HG03039 (cell line): ENCODE measurements around the gene TBX10.
A peak's percentile ranks its signal among the peaks of the same experiment; 100 is the strongest.
"Not testable (repeated sequence)": the region's sequence is repeated elsewhere in the genome, so short reads cannot be mapped to it uniquely, and the experiment has no call there.

Experiments used
- ATAC-seq: cut with Tn5 transposase; IDR thresholded peaks from one replicate; pipeline ENCODE4 v1.9.1; 2021; ENCODE audit warnings: mild to moderate bottlenecking, moderate library complexity; ENCODE audit not compliant: unreplicated experiment

Gene TBX10

DNA sequence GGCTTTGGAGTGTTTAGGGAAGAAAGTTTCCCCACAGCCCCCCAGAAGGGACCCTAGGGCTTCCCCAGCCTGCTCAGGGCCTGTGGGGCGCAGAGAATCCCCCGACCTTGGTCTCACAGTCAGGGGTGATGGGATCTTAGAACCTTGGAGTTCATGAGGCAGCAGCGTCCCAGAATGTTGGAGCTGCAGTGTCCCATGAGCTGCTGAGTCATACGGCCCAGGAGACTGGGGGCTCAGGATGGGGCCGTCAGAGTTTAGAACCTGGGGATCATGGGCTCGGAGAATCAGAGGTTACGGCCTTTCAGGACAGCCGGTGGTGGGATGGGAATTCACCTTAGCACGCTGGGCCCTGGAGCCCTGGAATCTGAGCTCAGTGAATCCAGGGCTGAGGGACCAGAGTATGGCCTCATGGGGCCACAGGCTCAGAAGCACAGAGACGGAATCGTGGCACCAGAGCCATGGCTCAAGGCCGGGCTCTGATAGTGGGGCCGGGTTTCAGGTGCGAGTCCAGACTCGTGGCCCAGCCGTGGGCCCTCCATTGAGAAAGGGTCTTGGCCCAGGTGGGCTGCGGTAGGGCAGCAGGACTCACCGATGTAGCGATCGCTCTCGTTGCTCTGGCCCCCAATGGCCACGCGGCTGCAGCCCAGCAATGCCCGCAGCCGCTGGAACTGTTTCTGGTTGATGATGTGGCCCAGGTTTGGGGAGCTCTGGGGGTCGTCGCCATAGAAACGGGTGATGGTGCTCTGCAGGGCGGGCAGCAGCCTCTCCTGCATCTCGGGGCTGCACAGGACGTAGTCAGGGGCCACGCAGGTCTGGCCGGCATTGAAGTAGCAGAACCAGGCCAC is 25.4 kb upstream of the TBX10 start:
- no peak for ATAC-seq

DNA sequence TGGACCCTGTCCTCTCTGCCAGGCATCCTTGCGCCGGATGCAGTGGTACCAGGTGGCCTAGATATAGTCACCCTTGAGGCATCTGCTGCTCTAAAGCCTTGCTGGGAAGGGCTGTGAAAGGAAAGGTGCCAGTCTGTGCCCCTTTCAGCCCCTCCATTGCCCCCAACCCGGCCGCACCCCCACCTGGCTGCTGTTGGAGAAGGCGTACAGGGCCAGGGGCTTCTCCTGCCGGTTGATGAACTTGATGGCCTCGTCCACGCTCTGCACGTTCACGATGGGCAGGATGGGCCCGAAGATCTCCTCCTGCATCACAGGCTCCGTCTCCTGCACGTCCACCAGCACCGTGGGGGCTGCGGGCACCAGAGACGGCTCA is 24.6 kb upstream of the TBX10 start:
- ATAC-seq, result no peak

DNA sequence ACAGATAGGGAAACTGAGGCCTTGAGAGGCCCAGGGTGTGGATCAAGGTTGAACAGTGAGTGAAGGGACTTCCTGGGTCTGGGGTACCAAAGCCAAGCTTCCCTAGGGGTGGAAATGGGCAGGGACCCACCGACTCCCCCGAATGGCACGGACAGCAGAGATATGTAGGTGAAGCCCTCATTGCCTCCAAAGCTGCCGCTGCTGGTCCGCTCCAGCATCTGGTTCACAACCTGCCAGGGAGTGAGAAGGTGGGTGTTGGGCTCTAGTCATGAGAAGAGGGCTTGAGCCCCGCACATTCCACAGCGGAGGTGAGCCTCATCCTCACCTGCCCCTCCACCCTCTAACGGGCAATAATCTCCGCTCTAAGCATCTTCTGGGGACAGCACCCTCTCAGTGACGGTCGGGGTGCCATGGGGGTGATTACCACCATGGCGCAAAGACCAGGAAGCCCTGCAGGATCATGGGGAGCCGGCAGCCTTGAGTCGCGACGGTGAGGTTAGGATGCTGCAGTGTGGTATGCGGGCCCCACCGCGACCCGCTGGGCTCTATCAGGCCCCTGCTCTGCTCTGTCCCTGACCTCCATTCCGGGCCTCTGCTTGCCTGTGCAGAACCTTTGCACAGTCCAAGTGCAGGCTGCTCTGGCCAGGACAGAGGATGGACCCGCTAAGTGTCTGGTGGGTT is 24.1 kb upstream of the TBX10 start:
- no peak for ATAC-seq

DNA sequence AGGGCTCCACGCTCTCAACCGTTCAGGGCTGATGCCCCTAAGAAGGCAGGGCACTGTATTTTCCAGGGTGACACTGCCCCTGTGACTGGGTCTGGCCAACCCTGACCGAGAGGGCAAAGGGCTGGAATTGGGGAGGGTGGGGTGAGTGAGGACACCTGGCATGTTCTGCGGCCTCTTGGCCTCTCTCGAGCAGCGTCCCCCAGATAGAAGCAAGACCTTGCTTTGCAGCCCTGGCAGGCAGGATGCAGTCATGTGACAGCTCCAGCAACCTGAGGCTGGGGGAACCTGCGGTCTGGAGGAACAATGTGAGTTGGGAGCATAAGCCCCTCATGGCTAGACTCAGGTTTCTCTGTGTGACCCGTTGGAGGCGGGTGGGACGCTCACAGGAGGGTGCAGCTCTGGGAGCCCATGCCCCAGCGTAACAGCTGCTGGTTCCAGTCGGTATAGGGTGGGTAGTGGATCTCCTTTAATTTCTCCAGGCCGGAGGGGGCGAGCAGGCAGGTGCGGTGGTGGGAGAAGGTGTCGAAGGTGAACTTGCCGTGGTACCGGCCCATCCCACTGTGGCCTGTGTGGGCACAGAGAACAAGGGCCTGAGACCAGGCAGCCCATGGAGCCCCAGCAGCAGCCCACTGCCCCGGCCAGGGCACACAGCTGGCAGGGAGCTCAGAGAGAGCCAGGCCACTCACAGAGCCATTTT is 23.4 kb upstream of the TBX10 start:
- no peak for ATAC-seq

DNA sequence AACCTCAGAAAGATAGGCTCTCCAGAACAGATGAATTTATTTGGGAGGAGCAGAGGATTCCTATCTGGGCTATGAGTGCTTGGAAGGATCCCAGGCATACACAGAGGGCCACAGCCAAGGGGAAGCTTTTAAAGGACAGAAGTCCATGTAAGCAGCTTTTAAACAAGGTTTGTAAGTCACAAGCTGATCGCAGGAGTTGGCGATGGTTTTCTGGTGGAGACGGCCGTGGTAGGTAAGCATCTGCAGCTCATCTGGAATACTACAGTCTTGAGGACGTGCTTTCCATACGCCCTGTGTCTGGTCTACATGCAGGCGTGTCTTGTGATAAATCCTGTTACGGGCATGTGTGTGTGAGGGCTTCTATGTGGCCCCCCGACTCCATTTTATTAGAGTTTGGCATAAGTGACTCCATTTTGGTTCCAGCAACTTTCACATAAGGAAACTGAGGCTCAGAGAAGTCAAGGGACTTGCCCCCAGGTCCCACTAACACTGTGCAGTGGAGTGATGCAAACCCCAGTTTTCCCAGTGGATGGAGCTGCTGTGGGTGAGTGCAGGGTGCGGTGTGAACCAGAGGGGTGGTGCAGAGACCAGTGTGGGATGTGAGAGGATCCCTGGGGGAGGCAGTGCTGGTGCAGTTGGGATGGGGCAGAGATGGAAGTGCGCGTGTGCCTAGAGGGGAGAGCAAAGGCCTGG is 22.7 kb upstream of the TBX10 start:
- ATAC-seq, result no peak

DNA sequence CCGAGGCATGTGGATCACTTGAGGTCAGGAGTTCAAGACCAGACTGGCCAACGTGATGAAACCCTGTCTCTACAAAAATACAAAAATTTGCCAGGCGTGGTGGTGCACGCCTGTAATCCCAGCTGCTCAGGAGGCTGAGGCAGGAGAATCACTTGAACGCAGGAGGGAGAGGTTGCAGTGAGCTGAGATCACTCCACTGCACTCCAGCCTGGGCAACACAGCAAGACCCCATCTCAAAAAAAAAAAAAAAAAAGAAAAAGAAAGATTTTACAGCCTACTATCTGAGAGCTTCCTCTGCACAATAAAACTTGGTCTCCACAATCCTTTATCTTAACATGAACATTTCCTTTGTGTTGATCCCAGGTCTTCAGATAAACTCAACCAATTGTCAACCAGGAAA is 21.2 kb upstream of the TBX10 start:
- not testable (repeated sequence) for ATAC-seq

DNA sequence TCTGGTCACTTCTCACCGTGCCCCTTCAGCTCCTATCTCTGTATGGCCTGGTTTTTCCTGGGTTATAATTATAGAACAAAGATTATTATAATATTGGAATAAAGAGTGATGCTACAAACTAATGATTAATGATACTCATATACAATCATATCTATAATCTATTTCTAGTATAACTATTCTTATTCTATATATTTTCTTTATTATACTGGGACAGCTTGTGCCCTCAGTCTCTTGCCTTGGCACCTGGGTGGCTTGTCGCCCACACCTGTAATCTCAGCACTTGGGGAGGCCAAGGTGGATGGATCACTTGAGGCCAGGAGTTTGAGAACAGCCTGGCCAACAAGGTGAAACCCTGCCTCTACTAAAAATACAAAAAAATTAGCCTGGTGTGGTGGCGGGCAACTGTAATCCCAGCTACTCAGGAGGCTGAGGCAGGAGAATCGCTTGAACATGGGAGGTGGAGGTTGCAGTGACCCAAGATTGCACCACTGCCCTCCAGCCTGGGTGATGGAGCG is 20.1 kb upstream of the TBX10 start:
- not testable (repeated sequence) for ATAC-seq

DNA sequence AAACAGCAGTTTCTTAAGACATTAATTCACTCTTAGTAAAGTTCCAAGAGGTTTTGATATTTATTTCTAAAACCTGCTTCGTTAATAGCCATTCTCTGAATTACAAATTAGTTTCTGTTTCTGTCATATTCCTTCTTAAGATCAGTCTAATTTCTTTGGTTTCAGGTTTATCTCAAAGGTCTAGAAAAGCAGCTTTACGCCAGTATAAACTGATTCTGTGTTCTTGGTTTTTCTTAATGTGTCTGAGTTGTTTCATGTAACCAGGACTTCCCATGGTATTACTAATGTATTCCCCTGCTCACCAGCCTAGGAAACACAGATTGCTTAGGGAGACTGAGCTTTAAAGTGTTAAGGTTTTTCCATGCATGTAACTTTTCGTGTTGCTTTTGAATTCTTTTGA is 17.7 kb upstream of the TBX10 start:
- no peak for ATAC-seq

DNA sequence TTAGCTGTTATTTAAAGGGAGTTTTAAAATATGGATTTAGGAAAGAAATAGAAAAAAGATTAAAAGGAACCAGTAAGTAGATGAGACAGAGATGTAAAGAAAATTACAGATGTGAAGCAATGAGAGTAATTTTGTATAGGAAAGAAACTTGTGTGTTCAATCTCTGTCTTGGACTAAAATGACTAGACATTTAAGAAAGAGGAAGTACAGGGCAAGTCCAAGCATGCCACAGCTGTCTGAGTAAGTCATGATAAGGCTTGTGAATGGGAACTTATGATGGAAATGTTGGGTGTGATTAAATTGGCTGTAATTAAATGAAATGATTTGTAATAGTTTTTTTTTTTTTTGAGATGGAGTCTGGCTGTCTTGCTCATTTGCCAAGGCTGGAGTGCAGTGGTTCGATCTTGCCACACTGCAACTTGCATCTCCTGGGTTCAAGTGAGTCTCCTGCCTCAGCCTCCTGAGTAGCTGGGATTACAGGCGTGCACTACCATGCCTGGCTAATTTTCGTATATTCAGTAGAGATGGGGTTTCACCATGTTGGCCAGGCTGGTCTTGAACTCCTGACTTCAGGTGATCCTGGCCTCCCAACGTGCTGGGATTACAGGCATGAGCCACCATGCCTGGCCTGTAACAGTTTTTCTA is 16.8 kb upstream of the TBX10 start:
- no peak for ATAC-seq

DNA sequence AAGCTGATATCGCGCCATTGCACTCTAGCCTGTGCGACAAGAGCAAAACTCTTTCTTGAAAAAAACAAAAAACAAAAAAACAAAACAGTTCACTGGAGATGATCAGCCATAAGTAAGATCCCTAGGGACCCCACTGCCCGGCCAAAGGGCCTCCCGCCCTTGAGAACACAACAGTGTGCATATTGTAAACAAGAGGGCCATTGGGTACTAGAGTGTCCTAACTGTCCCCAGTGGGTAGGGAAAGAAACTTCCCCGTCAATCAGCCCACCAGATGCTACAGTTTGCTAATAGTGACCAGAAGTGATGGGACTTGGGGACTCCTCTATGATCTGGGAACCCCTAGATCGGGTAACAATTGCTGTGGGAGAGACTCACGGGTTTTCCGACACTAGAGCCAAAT is 14.7 kb upstream of the TBX10 start:
- ATAC-seq, result no peak

DNA sequence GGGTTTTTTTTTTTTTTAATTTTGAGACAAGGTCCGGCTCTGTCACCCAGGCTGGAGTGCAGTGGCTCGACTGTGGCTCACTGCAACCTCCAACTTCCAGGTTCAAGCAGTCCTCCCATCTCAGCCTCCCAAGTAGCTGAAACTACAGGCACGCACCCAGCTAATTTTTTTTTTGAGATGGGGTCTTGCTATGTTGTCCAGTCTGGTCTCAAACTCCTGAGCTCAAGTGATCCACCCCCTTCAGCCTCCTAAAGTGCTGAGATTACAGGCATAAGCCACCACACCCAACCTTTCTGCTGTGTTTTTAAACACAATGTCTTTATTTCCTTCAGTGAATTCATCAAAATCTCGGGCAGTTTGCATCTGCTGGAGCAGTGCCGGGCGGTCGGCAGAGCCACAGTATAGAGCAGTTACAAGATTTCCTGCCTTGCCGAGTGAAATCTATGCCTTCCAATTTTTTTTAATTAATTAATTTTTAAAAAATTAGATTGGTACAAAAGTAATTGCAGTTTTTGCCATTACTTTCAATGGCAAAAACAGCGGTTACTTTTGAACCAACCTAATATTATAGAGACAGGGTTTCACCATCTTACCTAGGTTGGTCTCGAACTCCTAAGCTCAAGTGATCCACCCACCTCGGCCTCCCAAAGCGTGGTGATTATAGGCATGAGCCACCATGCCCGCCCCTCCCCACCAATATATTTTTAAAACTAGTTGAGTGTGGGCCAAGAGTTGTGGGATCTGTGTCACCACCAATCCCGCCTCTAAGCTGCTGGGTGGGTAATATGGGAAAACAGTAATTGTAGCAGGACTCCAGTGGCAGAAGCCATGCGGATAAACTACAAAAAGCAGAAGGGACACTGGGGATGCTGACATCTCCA is 13.6 kb upstream of the TBX10 start:
- ATAC-seq, result no peak

DNA sequence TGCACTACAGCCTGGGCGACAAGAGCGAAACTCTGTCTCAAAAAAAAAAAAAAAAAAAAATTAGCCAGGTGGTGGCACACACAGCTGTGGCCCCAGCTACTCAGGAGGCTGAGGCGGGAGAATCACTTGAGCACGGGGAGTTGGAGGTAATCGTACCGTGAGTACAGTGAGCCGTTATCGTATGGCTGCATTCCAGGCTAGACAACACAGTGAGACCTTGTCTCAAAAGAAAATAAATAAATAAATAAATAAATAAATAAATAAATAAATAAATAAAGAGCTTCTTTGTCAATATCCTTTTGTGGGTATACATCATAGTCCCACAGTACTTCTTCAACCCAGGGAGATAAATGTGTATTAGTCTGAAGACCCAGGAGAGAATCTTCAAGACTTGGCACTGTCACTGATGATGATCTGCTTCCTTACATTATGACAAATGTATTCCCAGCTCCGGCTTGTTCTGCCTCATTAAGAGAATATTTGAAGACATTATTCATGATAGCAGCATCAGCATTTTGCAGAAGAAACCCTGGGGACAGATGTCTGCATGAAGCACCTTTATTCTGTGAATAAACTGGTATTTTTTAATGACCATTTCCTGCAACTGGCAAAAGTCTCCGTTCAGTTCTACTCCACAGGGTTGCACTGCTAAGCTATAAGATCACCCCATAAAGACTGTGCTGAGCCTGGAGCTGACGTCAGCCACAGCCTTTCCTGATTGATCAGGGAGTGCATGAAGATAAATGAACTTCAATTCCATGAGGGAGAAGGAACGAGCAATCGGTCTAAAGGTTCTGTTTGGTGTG is 12.6 kb upstream of the TBX10 start:
- no peak for ATAC-seq

DNA sequence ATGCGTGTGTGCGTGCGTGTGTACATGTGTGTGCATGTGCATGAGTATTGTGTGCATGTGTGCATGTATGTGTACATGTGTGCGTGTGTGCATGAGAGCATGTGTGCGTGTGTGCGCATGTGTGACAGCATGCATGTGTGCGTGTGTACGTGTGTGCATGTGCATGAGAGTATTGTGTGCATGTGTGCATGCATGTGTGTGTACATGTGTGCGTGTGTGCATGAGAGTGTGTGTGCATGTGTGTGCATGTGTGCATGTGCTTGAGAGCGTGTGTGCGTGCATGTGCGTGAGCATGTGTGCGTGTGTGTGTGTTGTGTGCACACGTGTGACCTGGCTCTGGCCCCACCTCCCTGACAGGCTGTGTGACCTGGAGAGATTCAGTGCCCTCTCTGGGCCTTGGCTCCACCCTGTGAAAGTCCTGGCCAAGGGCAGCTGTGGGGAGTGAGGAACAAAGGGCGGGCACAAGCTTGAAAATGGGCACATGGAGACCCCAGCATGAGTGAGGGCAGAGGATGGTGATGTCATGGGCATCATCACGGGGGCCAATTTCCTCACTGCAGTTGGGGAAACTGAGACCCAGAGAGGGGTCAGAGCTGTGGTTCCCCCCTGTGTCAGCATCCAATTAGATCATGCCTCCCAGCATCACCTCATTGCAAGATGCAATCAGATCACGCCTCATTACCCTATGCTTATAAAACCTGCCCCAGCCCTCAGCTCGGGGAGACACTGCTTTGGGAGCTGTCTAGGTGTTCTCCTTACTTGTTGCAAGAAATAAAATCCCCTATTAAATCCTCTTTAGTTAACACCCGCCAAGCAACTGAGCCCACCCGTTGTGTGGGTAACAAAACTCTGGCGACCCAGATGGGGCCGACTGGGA is 10.3 kb upstream of the TBX10 start:
- no peak for ATAC-seq

DNA sequence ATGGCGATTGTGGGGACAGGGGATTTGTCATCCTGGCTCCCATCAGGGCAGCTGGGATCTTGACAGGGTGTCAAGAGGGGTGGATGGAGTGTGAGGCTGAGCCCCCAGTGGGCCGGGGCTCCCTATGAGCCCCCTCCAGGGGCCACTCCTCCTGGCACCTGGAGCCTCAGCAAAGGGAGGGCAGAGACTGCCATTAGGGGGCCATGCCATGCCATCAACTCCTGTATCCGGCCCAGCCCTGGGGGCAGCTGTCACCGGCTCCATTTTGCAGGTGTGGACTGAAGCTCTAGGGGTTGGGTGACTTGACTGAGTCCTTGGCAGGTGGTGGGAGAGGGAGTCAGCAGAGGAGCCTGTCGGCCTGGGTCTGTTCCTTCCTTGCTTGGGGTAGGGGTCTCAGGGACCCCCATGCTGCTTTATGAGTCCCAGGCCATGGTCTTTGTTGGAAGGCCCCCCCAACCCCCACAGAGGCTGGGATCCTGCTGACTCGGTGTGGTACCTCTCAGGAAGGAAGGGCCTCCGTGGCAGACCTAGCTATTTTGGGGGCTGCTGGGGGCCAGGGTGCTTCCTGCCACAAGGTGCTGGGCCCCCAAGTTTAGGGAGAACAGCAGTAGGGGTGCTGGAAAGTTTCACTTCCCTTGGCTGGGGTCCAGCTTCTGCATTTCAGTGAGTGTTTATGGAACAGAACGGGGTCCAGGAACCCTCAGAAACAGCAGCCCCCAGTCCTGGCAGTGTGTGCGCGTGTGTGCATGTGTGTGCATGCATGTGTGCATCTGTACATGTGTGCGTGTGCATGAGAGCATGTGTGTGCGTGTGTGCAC is 9.4 kb upstream of the TBX10 start:
- no peak for ATAC-seq

DNA sequence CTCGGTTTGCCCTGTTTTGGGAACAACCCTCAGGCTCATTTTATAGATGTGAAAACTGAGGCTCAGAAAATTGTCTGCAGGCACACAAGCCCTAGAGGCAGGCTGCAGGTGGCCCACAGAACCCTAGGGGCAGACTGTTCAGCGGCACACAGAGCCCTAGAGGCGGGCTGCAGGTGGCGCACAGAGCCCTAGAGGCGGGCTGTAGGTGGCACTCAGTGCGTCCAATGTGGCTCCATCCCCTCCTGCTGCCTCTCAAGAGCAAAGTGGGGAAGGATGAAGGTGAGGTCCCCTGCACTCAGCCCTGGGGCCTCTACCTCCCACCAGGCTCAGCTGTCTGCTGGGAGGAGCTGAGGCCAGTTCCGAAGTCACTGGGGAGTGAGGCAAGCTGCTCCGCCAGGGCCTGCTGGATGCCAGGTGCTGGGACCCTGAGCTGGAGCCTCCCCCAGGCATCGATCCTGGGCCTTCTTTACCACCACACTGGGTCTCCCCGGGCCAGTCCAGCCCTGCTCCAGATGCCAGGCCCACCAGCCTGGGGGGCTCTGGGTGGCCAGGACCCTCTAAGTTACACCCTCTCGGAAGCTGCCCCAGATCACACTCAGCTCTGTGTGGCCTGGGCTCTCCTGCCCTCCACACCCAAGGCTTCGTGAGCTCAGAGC is 8.7 kb upstream of the TBX10 start:
- peak; percentile 42 for ATAC-seq

DNA sequence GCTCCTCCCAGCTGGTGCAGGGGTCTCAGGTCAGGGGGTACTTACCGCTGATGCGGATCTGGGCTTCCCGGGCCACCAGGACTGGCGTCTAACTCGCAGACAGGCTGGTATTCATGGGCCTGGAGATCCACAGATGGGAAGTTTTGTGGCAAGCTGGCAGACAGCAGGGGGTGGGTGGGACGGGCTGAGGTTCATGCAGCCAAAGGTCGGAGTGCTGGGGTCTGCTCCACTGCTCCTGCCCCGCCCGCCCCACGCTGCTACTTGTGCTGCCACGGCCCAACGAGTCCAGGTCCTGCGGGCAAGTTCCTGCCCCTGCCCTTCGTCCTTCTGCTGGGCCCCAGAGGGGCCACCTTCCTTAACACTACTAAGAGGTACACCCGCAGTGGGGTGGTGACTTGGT is 7.9 kb upstream of the TBX10 start:
- no peak for ATAC-seq
